ENCODE data around the gene DPP3.

DPP3 gene

DNA sequence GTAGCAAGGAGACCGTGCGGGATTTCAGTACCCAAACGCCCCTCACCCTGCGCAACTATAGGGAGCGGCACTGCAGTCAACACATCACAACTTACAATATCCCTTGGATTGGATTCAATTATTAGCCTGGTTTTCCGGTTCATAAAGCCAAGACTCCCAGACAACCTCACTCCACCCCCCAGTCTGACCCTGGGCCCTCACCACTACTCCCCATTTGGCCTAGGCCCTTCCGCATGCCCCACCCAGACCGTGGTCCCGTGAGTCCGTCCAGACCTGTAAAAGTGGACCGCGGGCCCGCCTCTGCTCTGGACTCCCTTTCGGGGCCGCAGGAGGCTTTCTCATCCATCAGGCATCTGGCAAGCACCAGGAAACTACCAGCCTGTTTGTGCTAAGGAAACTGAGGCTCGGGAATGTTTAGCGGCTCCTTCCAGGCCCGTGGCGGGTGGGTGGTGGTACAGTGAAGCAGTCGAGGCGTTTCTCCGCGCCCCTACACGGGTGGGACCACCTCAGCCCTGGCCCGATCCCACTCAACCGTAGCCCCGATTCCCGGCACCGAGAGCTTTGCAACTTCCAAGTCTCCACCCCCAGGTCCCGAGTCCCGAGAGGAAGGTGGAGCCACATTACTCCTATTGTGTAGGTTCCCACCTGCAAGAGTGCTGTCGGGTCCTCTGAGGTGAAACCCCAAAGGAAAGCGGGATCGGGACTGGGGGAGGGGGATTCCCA, 679 bp upstream of the DPP3 start:
- DNase-seq (ENCODE audit: low read depth in 2 of 2, low spot score in 1 of 2) = no peak

DNA sequence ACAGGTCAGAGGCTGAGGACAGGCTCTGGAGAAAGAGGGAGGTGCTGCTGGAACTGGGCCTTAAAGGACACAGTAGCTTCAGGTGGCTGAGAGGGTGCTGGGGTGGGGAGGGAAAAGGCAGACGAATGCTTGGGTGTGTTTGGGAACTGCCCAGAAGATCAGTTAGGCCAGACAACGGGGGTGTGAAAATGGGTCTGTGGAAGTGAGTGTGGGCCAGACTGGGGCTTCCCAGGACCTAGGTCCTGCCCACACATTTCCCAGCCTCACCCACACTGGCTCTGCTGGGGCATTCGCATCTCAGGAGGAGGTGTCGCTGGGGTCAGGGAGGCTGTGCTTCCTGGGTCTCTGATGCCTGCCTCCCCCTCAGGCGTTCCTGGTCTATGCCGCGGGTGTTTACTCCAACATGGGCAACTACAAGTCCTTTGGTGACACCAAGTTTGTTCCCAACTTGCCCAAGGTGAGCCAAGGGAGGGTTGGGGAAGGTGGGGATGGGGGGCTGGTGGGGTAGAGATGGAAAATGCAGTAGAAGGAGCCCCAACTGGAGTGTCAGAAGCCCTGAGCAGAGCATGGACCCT, 4.7 kb downstream of the DPP3 start:
- no peak for DNase-seq (ENCODE audit: low read depth in 2 of 2, low spot score in 1 of 2)

DNA sequence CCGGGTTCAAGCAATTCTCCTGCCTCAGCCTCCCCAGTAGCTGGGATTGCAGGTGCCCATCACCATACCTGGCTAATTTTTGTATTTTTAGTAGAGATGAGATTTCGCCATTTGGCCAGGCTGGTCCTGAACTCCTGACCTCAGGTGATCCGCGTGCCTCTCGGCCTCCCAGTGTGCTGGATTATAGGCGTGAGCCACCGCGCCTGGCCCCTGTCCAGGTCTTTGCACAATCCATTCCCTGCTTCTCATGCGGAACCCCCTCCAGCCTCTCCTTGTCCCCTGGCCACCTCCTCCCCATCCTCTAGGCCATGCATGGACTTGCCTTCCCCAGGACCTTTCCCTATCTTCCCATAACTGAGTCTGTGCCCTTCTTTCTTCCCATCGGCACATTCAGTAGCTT, 8.7 kb downstream of the DPP3 start:
- DNase-seq (ENCODE audit: low read depth in 2 of 2, low spot score in 1 of 2) = no peak

DNA sequence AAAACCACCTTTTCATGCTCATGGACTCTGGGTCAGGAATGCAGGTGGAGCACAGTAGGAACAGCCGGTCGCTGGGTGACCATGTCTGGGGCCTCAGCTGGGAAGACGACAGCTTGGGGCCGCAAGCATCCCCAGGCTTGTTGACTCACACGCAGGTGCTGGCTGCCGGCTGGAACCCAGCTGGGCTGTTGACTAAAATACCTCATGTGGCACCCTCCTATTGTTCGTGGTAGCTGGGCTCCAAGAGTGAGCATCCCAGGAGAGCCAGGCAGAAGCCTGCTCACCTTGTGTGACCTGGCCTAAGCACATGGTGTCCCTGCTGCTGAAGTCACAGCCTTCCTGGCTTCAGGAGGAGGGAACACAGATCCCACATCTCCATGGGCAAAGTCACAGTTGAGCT, 9.4 kb downstream of the DPP3 start:
- DNase-seq (ENCODE audit: low read depth in 2 of 2, low spot score in 1 of 2) = no peak

DNA sequence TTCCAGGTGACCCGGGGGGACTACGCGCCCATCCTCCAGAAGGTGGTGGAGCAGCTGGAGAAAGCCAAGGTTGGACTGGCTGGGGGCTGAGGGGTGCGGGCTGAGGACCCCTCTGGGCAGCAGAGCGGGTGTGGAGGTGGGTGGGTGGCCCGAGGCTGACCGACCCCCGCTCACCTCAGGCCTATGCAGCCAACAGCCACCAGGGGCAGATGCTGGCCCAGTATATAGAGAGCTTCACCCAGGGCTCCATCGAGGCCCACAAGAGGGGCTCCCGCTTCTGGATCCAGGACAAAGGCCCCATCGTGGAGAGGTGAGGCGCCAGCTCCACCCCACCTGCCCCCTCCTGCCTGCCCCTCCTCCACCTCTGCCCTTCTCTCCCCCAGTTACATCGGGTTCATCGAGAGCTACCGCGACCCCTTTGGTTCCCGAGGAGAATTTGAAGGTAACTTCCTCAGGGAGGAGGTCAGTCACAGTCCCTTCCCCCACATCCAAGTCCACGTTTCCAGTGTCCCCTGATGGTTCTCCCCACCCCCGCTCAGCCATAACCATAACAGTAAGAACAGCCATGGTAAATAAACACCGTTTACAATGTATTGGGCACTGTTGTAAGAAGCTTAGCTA, 11.2 kb downstream of the DPP3 start:
- no peak for DNase-seq (ENCODE audit: low read depth in 2 of 2, low spot score in 1 of 2)

DNA sequence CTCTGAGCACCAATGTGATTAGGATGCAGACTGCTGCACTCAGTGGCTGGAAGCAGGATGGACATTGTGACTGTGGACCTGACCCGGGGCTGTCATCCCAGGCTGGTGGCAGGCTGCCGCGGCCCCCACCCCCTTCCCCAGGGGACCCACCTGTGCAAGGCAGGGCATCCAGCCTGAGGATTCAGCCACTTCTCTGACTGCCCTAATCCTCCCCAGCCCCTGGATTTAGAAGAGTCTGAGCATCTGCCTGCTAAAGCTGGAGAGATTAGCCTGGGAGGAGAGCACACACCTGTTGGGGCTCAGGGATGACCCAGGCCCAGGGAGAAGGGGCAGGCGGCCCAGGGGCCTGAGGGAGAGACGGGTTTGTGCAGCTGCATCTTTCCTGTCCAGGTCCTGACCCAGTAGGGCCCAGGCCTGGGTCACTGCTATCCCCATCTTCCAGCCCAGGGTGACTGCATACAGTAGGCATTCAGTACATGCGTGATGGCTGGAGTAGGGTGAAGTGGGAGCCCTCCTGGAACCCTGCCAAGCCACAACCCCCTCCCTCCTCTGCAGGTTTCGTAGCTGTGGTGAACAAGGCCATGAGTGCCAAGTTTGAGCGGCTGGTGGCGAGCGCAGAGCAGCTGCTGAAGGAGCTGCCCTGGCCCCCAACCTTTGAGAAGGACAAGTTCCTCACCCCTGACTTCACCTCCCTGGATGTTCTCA, 12.1 kb downstream of the DPP3 start:
- DNase-seq (ENCODE audit: low read depth in 2 of 2, low spot score in 1 of 2) = no peak

DNA sequence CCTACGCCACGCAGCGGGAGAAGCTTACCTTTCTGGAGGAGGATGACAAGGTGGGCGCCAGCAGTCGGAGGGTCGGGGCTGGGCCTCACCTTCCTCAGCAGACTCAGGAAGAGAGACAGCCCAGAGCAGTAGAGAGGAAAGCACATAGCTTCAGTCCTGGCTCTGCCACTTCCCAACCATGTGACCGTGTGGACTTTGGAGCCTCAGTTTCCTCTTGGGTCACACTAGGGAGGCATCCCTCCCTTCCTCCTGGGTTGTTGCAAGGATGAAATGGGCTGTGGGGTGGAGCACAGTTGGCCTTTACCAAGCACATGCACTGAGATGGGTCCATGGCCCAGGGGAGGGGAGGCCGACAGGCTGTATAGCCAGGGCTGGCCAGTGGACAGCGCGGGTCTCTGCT, 12.9 kb downstream of the DPP3 start:
- DNase-seq (ENCODE audit: low read depth in 2 of 2, low spot score in 1 of 2) = no peak

DNA sequence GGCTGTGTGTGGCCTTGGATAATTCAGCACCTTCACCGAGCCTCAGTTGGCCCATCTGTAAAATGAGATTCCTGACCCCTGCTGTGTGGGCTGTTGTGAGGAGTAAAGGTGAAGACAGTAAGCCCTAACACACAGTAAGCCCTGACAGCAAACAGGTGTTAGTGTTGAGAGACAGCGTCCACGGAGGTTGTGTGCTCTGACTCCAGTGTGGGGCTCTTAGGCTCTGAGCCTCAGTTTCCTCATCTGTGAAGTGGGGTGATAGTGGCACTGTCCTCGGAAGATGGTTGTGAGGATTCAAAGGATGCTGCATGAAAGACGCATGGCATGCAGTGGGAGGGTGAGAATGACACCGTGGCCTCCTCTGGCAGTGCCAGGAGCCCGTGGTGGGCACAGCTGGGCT, 14.2 kb downstream of the DPP3 start:
- no peak for DNase-seq (ENCODE audit: low read depth in 2 of 2, low spot score in 1 of 2)

DNA sequence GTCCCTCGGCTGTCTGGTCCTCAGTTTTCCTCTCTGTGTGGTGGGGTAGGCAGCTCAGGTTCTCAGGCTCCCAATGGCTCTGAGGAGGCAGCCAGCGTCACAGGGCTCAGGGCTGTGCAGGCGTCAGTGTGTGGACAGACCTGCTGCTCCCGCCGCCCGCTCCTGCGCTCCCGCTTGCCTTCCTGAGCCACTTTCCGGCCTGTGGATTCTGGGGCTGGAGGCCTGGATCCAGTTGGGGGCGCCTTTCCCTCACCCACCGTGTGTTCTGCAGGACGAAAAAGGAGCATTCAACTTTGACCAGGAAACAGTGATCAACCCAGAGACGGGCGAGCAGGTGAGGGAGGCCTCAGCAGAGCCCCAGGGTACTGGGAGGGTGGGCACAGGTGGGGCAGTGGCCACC, 14.7 kb downstream of the DPP3 start:
- no peak for DNase-seq (ENCODE audit: low read depth in 2 of 2, low spot score in 1 of 2)

DNA sequence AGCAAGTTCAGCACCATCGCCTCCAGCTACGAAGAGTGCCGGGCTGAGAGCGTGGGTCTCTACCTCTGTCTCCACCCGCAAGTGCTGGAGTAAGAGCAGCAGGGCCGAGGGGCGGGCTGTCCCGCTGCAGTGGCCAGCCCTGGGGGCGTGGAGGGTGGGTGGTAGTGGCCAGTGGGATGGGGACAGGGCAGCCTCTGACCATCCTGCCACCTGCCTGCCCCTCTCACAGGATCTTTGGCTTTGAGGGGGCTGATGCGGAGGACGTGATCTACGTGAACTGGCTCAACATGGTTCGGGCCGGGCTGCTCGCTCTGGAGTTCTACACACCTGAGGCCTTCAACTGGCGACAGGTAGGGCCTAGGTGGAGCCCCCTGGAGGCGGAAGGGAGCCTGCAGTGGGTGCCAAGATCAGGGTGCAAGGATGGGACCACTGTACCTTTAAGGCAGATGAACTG, 15.2 kb downstream of the DPP3 start:
- DNase-seq (ENCODE audit: low read depth in 2 of 2, low spot score in 1 of 2) = no peak

DNA sequence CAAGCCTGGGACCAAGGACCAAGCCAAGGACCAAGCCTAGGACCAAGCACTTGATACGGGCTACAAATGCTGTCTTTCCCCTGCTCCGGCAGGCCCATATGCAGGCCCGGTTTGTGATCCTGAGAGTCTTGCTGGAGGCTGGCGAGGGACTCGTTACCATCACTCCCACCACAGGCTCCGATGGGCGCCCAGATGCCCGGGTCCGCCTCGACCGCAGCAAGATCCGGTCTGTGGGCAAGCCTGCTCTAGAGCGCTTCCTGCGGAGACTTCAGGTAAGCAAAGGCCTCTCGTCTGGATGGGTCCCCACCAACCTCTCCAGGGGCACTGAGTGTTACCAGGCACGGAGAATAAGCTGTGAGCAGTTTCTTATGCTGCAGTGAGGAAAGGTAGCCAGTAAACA, 17.0 kb downstream of the DPP3 start:
- no peak for DNase-seq (ENCODE audit: low read depth in 2 of 2, low spot score in 1 of 2)

DNA sequence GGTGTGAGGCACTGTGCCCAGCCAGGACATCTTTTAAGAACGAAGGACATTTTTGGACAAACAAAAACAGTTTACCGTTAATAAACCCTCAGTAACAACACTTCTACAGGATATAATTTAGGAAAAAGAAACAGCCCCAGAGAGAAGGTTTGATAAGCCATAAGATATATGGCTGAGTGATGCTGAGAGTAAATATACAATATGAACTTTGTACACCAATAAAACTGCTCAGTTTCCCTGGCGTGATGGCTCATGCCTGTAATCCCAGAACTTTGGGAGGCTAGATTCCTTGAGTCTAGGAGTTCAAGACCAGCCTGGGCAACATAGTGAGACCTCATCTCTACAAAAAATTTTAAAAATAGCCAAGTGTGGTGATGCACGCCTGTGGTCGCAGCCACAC, 18.3 kb downstream of the DPP3 start:
- no peak for DNase-seq (ENCODE audit: low read depth in 2 of 2, low spot score in 1 of 2)

DNA sequence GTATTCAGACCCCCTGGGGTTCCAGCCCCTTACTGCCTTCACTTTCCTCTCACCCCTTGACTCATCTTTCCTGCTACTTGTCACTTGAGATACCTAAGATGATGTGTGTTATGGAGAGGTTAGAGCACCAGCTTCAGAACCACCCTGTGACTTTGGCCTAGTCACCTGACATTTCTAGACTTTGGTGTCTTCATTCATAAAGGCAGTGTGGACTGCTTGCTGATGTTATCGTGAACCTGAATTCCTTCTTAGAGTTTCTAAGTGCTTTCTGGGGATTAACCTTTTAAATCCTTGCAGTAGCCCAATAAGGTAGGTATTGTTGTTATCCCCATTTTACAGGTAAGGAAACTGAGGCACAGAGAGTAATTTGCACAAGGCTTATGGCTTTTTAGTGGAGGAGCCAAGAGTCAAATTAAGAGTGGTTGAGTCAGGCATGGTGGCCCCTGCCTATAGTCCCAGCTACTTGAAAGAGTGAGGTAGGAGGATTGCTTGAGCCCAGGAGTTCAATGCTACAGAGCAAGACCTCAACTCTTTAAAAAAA, 25.1 kb downstream of the DPP3 start:
- no peak for DNase-seq (ENCODE audit: low read depth in 2 of 2, low spot score in 1 of 2)

DNA sequence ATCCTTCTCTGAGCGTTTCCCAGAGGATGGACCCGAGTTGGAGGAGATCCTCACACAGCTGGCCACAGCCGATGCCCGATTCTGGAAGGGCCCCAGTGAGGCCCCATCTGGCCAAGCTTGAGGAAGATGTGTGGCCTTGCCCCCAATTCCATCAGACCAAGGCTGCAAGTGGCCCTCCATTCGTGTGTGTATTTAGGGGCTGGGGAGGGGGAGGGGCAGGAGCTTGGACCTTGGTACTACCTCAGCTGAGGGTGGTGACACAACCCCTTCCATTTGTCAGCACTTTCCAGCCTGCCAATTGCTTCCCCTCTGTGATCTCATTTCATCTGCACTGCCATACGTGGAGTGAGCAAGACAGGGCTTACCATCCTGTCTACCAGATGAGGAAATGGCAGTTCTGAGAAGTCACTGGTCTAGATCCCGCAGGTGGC, 28.9 kb downstream of the DPP3 start:
- DNase-seq (ENCODE audit: low read depth in 2 of 2, low spot score in 1 of 2) = no peak

DNA sequence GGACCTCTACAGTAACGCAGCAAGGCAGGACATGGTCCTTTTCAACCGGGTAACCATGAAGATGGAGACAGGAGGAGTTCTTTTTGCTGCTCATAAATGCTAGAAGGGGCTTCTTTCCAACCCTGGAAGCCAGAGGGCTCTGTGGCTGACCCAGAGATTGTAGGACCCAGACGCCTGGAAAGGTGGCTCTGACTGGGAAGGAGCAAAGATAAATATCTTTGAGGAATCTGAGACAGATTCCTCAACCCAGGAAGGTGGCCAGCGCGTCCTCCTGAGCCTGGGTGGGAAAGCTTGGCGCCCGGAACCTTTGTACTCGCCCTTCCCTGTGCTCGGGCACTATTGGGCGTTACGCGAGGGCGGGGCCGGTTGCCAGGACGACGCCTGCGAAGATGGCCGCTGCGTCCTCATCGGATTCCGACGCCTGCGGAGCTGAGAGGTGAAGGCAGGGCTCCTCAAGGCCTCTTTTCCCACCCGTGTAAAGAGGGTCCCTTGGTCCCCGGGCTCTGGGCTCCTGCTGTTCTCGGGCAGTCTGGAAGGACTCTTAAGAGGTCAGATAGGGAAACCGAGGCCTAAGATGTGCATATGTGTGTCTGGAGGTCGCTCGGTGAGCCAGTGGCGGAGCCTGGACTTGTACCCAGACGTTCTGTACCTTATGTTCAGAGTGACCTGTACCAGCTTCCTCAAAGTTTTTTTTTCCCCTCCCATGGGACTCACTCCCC, 30.2 kb downstream of the DPP3 start, which contains the start of gene BBS1:
BBS1 (plus strand) TSS at position 365 of the 719 bp plus-strand sequence; CDS start at position 390, 25 bp downstream.
- peak; percentile 57 to 73 for DNase-seq (ENCODE audit: low read depth in 2 of 2, low spot score in 1 of 2)

DNA sequence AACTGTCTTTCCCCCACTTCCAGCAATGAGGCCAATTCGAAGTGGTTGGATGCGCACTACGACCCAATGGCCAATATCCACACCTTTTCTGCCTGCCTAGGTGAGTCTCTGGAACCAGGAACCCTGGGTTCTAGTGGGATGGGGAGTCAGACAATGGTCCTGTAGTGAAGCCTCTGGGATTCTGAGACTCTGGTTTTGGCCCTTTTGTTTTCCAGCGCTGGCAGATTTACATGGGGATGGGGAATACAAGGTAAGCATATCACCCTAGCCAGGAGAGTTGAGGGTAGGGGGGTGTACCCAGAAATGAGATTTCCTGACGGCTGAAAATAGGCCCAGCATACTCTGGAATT, 30.7 kb downstream of the DPP3 start:
- DNase-seq (ENCODE audit: low read depth in 2 of 2, low spot score in 1 of 2) = no peak

DNA sequence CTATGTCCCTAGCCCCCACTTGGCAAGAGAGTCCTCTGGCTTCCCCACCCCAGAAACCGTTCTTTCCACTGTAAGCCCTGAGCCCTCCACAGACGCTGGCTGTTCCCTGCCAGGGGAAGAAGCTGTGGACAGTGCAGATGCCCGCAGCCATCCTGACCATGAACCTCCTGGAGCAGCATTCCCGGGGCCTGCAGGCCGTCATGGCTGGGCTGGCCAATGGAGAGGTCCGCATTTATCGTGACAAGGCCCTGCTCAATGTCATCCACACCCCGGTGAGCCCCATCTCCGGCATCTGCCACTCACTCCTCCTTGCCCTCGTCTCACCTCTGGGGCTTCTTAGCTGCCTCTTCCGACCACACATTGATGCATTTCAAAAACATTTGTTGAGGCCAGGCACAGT, 43.4 kb downstream of the DPP3 start:
- no peak for DNase-seq (ENCODE audit: low read depth in 2 of 2, low spot score in 1 of 2)

DNA sequence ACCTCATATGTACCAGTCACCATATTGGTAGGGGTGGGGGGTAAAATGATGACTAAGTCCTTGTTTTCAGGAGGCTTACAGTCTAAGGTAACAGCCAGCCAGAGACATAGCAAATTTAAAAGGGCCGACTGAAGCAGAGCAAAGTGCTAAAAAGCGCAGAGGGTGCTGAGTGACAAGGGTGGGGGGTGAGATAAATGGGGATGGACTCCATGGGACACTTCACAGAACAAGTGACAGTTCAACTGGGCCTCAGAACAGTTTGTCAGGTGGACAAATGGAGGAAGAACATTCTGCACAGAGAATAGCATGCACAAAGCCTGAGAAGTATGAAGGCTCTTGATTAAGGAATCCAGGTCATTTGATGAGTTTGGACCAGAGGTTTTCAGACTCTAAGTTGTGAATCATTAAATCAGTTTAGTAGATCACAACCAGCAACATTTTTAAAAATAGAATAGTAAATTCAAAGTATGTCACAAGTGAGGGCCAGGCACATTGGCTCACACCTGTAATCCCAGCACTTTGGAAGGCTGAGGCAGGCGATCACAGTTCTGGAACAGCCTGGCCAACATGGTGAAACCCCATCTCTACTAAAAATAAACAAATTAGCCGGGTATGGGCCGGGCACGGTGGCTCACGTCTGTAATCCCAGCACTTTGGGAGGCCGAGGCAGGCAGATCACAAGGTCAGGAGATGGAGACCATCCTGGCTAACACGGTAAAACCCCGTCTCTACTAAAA, 44.2 kb downstream of the DPP3 start:
- no peak for DNase-seq (ENCODE audit: low read depth in 2 of 2, low spot score in 1 of 2)

DNA sequence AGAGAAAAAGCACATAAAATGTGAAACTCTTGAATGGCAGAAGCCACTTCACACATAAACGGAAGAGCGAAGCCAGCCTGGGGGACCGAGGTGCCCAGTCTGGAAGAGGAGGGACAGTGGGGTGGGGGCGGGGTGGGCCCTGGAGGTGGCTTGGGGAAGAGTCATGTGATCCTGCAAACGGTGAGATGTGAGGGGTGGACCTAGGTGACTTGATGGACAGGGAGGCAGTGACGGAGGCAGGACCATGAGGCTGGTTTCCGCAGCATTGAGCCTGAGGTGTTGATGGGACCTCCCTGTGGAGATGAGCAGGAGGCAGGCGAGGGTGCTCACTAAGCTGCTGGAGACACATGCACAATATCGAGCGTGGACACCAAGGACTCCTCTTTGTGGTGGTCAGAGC, 48.8 kb downstream of the DPP3 start:
- DNase-seq (ENCODE audit: low read depth in 2 of 2, low spot score in 1 of 2) = no peak

DNA sequence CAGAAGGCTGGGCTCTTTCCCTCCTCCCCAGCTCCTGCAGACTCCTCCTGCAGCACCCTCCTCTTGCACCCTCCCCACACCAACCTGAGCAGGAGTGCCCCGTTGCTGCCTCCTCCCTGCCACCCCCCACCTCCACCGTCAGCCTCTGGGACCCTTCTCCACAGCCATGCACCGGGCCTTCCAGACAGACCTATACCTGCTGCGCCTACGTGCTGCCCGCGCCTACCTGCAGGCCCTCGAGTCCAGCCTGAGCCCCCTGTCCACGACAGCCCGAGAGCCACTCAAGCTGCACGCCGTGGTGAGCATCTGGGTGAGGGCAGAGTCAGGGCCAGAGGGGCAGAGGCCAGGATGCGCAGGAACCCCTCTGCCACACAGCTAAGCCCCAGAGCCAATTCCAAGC, 49.4 kb downstream of the DPP3 start:
- no peak for DNase-seq (ENCODE audit: low read depth in 2 of 2, low spot score in 1 of 2)

Data from stimulated activated CD8-positive, alpha-beta memory T cell treated with anti-CD3 and anti-CD28 coated beads, Interleukin-4, amount 100 ng/mL, for 1 hour (primary cell).